Activated CD4-positive, CD25-positive, alpha-beta regulatory T cell treated with anti-CD3 and anti-CD28 coated beads, Interleukin-2, amount 50 U/mL, for 72 hours (primary cell): ENCODE results near the gene PLA2G2C.
"Not testable (repeated sequence)": the region's sequence is repeated elsewhere in the genome, so short reads cannot be mapped to it uniquely, and the experiment has no call there.

Experiments
- DNase-seq: peaks from one replicate; pipeline ENCODE4 v3.0.0; 2021

The PLA2G2C gene, protein sequence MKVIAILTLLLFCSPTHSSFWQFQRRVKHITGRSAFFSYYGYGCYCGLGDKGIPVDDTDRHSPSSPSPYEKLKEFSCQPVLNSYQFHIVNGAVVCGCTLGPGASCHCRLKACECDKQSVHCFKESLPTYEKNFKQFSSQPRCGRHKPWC

DNA sequence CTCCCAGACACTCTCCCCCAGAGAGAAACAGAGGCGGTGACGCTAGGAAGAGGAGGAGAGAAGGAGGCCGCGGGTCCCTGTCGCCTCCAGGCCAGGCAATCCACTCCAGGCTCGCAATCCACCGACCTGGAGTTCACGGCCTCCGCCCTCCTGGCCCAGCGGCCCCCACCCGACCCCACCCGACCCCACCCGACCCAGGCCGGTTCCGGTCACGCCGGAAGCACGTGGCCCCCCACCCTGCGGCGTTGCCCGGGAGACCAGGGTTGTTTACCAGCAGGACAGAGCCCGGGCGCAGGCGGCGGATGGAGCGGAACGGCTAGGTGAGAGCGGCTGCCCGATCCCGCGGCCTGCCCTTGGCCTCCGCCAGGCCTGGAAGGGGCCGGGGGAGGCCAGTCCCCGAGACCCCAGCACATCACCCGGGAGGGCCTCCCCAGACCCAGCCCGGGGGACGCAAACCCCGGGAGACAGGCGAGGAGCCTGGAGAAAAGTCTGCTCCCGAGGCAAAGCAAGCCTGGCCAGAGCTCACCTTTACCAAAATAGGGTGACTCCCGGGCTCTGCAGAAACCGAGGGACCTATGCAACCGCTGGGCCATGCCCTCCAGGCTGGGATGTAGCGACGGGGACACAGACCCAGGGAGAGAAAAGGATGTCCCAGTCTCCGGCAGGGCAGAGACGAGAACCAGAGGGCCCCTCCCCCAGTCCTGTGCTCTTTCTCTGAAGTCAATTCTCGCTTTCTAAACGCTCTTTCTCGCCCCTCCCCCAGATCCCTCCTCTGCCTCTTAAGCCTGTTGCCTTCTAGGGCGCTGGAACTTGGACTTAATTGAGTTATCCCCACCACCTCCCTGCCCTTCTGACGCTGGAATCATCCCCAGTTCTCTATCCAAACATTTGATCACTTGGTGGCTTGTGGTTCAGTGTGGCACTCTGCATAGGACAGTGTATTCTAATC, at the start of gene PLA2G2C, which contains the start of gene UBXN10:
TSS of gene PLA2G2C (minus strand) at position 685 of the 949 bp plus-strand sequence. CDS start 9,155 bp downstream, outside the sequence.
TSS of gene UBXN10 (plus strand) at position 263 of the 949 bp plus-strand sequence. CDS start 4,466 bp downstream, outside the sequence.
- peak; percentile 55 for DNase-seq

DNA sequence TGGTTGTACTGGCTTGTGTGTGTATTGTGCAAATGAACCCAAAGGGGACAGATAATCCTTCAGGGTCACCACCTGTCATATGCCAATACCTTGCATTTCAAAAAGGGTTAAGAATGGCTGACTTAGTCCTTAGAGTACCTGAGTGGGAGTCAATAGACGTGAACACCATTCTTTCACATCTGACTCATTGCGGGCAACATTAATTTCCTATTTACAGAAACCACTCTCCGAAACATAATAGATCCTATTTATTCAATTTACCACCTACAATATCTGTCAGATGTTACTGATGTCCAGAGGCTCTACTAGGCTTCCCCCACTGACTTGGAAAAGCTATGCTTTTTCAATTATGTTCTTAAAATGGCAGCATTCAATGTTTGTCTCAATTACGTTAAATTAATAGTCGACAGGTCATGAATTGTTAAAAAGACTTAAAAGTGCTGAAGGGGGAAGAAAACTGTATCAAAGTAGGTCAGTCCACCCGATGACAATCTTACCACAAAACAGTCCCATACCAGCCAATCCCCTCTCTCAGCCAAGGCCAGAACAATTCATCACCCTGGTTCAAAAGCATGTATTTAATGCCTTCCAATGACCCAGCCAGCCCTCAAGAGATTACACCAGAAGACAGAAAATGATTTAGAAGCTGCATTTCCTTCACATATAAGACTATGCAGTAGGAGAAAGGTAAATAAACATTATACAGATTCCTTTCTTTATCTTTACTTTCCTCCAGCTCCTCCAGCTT, 48.6 kb upstream of the PLA2G2C start:
- DNase-seq, result no peak

DNA sequence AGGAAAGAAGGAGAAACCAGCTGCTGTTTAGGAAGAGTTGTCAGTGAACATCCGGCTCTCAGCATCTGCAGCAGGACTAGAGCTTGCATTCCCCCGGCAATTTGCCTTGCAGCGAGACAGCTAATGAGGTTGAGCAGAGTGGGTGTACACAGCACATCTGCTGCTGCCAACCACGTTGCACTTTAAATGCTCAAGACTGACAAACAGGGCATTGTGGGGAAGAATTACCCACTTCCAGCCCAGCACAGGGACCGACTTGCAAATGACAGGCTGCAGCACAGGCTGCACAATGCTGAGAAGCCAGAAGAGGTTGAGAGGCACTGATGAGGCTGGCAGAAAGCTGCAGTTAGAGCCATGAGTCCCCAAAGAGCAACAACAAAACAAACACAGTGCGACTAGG, 47.5 kb upstream of the PLA2G2C start:
- no peak for DNase-seq

DNA sequence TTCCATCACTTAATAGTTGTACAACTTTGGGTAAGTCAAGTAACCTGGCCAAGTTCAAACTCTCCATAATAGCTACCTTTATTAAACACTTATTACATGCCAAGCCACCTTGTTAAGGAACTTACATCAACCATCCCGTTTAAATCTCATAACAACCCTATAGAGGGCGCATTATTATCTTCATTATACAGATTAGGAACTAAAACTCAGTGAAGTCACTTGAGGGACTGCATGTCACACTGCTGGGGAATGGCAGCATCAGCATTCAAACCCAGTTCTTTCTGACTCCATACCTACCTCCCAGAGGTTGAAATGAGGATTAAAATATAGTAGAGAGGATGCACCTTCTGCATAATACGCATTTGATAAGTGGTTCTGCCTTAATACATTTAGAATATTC, 47.1 kb upstream of the PLA2G2C start:
- no peak for DNase-seq

DNA sequence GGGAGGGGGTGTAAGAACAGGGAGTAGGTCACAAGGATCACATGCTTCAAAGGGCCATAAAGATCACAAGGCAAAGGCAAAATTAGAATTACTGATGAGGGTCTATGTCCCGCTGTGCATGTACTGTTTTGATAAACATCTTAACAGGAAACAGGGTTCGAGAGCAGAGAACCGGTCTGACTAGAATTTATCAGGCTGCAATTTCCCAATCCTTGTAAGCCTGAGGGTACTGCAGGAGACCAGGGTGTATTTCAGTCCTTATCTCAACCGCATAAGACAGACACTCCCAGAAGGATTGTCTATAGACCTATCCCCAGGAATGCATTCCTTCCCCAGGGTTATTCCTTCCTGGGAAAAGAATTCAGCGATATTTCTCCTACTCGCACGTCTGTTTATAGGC, 46.2 kb upstream of the PLA2G2C start:
- not testable (repeated sequence) for DNase-seq

DNA sequence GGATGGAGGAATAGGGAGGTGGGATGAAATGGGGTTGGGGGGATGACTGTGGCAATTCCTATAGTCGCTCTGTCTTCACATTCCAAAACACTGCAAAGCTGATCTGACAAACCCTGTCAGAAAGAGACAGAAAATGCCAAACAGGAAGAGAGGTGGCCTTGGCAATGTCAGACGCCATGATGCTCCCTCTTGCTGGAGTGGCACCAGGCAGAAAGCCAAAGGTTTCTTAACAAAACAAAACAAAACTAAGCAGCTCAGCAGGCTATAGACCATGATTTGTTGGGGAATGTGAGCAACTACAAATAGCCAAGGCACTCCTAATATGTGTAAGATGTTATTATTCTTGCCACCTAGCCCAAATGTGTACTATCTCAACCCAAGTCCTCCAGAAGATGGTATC, 42.9 kb upstream of the PLA2G2C start:
- DNase-seq, result no peak

DNA sequence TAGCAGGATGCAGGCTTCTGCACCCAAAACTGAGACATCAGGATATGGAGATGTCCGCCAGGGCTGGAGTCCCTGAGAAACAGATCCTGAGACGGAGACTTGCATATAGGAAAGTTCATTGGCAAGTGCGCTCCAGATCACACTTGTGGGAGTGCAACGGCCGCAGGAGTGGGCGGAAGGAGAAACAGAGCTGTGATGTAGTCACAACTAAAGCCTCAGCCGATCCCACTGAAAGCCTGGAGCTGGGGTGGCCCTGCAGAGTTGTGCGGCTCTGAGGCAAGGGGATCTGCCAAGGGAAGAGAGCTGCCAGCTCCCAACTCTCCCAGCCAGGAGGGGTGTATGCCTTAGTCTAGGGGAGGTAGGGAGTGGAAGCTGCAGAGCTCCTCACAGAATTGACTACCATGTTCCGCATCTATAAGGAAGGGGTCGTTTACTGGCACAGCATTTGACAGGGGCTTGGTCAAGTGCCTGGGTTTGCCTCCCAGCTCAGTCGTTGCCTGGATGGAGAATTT, 42.1 kb upstream of the PLA2G2C start:
- DNase-seq, result no peak

DNA sequence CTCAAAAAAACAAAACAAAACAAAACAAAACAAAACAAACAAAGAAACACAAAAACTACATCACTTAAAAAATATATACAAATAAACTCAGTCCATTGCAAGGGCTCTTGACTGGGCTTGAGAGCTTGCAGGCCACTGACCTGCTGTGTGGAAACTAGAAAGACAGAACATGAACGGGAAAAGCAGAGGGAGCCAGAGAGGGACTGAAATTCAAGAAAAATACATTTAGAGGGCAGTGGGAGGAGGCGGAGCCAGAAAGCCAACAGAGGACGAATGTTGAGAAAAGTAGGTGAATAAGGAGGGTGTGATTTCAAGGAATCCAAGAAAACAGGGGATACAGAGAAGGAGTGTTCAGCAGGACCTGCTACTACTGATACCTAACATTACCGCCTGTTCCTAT, 41.4 kb upstream of the PLA2G2C start:
- no peak for DNase-seq

DNA sequence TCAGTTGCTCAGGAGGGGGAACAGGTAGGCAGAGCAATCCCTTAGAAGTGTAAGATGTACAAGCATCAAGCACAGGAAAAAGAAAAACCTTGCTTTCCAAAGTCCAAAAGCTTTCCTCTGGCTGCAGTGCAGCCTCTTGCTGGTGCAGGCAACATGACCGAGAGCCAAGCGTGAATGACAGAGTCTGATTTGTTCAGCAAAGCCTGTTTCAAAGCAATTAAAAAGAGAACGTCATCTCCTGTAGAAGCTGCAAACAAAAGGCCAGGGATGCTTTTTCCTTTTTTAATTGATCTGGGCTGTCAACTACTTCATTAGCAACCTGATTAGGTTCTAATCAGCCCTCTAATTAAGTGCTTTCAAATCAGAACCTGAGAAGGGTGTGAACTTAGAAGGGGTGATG, 38.2 kb upstream of the PLA2G2C start:
- DNase-seq, result no peak

DNA sequence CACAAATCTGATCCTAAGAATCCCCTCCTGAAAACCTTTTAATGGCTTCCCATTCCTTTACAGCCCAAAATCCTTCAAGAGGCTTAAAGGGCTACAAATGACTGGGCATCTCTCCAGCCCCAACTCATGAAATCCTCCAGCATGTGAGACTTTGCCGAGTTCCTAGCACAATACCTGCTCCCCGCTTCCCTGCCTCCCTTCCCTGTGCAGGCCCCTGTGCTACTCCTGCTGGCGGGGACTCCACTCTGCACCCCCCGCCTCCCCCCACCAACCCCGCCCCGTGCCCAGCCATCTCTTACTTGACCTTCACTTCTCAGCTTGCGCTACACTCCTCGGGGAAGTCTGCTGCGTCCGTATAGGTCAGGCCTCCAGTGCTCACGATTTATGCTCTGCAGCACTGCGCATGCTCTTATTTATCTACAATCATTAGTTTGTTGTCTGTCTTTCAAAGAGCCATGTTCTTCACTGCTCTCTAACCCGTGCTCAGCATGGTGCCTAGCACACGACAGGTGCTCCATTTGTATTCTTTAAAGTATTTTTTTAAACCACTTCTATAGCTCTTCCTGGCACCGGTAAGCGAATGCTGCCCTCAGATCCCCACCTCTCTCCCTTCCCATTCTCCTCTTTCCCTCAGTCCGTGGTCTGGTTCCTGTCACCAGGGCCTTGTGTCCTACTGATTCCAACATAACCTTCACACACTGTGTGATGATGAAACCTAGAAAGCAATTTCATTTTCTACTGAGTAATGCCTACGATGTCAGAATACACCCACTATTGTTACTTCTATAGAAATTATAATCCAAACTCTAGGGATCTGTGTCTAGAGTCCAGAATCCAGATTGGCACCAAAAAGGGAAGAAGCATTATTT, 37.5 kb upstream of the PLA2G2C start:
- no peak for DNase-seq

DNA sequence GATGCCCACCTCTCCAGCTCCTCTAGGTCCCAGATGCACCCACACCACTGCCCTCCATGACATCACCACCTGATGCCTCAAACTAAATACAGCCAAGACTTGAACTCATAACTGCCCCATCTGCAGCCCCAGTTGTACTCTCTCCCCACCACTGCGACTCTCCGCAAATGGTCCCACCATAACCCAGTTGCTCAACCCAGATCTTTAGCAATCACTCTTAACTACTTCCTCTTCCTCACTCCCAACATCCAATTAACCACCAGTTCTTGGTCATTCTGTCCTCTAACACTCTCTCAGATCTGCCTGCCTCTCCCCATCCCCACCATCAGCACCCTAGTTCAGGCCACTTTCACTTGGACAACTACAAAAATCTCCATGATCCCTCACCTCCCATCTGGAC, 36.8 kb upstream of the PLA2G2C start:
- no peak for DNase-seq

DNA sequence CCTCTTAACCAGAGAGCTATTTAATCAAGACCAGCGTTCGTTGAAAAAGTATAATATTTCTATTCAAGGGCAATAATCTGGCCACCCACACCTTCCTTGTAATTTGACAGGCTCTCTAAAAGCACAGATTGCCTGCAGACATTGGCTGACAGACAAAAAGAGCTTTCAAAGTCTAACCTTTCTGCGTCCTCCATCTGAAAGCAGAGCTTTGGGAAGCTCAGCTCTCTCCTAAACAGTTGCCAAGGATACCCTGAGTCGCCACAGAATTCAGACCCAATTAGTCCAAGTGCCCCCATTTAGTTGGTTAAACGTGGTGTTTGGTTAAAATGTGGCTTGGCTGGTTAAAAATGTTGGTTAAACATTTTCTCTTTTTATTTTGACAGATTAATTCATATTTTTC, 33.7 kb upstream of the PLA2G2C start:
- DNase-seq, result no peak

DNA sequence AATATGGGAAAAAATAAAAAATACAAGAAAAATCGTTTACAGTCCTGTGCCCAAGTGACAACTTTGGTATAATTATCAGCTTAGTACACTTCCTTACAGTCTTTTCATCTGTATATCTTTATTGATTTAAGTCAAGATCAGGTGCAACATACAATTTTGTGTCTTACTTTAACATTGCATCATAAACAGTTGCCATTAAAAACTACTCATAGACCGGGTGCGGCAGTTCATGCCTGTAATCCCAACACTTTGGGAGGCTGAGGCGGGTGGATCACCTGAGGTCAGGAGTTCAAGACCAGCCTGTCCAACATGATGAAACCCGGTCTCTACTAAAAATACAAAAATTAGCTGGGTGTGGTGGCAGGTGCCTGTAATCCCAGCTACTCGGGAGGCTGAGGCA, 32.7 kb upstream of the PLA2G2C start:
- DNase-seq, result not testable (repeated sequence)

DNA sequence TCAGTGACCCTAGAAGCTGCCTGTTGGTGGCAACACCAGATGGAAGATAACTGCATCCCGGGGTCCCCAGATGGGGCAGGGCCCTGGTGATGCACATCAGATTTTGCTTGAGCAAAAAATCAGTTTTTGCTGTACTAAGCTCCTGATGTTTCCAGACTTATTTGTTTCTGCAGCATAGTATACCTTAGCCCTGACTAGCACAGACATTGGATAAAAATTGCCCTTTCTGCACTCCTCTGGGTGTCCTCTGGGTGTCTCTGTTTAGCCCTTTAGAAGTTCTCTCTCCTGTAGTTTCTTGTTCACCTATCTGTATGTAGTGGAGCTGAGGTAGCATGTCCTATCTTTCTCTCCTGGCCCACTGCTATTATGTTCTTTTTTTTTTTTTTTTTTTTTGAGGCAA, 30.3 kb upstream of the PLA2G2C start:
- no peak for DNase-seq

DNA sequence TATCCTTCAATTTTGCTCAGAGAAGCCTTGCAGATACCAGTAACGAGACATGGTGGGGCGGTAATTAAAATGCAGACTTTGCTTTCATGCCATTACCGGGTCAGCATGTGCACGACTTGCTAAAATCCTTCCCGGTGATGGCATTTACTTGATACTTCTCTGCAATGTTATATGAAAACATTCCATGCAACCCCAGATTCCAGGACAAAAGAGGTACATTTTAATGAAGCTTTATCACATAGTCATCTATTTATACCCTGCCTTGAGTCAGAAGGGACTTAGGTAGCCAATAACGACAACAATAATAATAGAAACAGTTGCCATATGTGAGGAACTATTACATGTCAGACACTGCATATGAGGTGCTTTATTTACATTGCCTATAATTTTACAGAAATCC, 29.4 kb upstream of the PLA2G2C start:
- no peak for DNase-seq

DNA sequence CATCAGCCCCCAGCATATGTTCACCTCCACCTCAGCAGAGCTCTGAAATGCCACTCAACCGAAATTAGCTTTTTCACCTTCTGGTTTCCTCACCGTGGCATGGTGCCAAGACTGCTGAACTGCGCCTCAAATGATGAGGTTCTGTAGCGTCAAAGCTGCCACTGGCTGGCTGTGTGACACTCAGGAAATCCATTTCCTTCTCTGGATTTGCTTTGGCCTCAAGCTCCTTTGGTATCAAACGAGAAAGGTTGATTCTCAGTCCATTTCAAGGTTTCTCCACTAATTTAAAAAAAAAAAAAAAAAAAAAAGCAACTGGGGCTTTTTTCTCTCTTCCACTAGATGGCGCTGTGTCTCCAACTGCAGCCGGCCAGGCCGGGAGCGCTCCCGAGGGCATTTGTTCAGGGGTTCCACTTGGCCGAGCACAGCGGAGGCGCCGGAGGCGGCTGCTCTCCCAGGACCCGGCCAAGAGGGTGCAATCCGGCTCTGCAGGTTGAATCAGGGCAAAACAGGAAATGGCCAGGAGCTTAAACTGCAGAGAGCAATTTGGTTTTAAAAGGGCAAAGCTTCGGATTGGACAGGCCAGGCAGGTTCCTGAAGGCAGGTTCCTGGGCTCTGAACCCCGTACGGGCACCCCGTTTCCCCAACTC, 26.5 kb upstream of the PLA2G2C start:
- DNase-seq, result peak; percentile 53

DNA sequence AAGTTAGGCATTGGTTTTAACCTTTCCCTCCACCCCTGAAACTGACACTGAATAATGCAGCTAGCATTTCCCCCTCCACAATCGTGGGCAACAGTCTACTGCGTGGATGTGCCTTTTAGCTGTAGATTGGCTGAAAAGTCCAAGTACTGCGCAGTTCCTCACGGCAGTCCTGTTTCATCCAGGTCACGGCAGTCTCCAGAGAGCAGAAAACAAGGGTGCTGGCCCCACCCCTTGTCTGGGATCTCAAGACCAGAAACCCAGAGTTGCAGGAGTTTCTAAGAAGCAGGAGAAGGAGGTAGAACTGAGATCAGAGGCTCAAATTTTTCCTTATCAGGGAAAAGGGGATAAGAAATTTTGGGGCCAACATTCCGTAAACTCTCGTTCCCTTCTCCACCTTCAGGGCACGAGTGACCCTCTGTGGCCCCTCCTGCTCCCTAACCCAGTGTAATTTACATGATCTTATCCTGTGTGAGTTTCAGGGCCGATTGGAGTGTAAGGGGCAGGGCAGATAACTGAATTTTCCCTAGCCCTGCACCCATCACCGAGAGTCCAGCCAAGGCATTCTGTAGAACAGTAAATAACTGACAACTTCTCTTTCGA, 25.9 kb upstream of the PLA2G2C start:
- no peak for DNase-seq

DNA sequence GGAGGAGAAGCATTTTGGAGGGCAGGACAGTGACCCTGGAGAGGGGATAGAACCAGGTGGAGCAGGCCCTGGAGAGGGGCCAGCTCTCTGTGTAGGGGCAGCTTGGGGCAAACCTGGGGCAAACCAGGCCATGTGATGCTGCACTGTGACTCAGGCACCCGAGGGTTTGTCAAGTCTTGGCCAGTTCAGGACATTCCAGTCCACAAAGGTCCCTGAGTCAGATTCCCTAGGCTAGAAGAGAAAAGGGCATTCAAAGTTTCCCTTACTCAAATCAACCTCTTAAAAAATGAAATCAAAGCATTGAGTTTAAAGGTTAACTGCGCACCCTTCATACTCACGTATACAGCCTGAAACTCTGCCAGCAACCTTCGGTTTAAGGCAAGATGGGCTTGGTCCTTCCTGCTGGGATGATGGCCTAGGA, 25.2 kb upstream of the PLA2G2C start:
- no peak for DNase-seq

DNA sequence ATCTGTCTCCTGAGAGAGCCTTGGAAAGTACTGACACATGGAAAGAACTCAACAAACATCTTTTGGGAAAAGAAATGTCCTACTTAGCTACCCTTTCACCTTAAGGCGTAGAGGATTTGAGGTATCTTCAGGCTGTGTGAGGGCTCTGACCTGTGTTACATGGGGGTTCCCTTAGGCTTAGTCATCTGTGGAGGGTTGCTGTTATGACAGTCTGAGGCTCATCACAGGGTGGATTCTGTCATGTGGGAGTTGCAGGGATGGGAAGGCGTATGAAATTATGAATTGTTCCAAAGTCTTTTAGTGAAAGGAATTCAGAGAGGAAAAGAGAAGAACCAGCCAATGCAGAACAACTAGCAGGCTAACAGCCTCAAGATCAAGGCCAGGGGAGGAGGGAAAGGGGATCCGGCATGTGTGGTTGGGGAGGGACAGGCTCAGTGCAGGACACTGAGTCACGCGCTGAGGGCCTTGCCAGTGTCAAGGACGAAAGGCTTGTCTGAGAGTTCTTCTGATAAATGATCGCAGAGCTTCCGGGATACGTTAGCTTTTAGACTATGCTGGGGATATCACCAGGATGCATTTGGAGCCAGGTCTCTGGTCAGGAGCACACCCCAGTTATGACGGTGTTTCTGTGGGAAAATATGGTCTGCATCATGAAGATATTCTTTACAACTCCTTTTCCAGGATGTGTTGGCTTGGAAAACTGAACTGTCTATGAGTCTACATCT, 24.6 kb upstream of the PLA2G2C start:
- no peak for DNase-seq

DNA sequence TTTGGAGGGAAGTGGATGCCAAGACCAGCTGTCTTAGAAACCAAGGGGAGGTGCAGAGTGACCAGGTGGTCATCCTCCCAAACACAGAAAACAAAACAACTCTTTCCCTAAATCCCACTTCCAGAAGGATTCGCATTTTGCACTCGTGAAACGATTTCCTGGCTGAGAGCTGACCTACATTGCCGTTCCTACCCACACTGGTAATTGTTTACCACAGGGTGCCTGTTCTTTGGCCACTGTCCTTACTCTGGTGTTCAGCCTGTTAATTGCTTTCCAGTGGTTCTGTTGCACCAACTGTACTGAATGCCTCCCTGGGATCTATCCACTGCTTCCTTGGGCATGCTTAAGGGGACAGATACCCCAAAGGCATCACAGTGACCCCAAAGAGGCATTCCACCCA, 23.2 kb upstream of the PLA2G2C start:
- no peak for DNase-seq

DNA sequence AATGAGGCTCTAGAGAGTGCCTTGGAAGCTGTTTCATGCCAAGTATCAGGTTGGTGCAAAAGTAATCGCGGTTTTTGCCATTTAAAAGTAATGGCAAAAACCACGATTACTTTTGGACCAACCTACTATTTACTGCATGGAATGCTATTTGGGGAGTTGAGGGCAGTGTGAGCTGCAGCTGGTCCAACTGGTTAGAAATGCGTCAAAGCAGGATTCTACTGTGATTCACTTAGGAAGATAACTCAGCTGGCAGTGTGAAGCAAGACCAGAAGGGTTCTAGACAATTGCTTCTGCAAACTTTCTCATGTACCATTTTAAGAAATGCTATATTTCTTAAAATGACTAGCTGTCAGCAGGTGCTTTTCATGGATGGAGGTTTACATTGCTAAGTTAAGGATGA, 21.2 kb upstream of the PLA2G2C start:
- DNase-seq, result no peak
